B cell (primary cell): Measurements from ENCODE around the gene CPD. TPM values are rescaled to one million over a fixed set of nuclear protein-coding genes. Genes with fewer than 3 reads are reported as not detected.

ENCODE experiments used
- ATAC-seq: fragments of 200-7000 bp; cut with Tn5 transposase; one replicate; pipeline ENCODE4 v1.10.0; 2021; ENCODE audit warnings: low read depth, mild to moderate bottlenecking, moderate number of reproducible peaks, moderate library complexity
- CTCF ChIA-PET: fragments of 350-600 bp; sonication (Branson Sonifier 250); formaldehyde crosslinking; loops from one replicate; lab custom pipeline; 2021; ENCODE audit warnings: antibody characterized with exemption, inconsistent platforms; lab: Charles Lee
- POLR2A ChIA-PET: fragments of 350-600 bp; sonication (Branson Sonifier 250); formaldehyde crosslinking; loops from one replicate; lab custom pipeline; 2021; ENCODE audit warnings: antibody characterized with exemption; lab: Charles Lee
- DNase-seq: peaks from one replicate; pipeline ENCODE4 v3.0.0; 2013
- H2AFZ ChIP-seq: 2 replicates; pipeline ENCODE4 v1.6.1; 2012; ENCODE audit warnings: mild to moderate bottlenecking, low read depth, low read length; ENCODE audit not compliant: insufficient read depth, poor library complexity, severe bottlenecking
- H3K27ac ChIP-seq, 2 donors: 1 replicate in 1 of 2; 2 replicates in 1 of 2; pipeline ENCODE4 v1.5.1; 2012 to 2013; ENCODE audit warnings: low read length in 2 of 2, mild to moderate bottlenecking in 2 of 2, moderate library complexity in 1 of 2
- H3K27me3 ChIP-seq, 4 experiments: fragments of 200-600 bp in 1 of 4; sonication (generic) in 1 of 4; replicated peaks in 1 of 4; 1 replicate in 2 of 4; 2 replicates in 2 of 4; pipeline versions ENCODE4 v1.6.1 to v1.7.0; 2013 to 2016; ENCODE audit warnings: low read length in 3 of 4, mild to moderate bottlenecking in 2 of 4, mixed read lengths in 1 of 4, moderate library complexity in 1 of 4; ENCODE audit not compliant: insufficient read depth in 4 of 4, control insufficient read depth in 3 of 4; ENCODE audit errors: control extremely low read depth in 1 of 4
- H3K36me3 ChIP-seq, 2 experiments: replicated peaks in 1 of 2; 1 replicate in 1 of 2; 2 replicates in 1 of 2; pipeline versions ENCODE4 v1.6.1 to v1.7.1; 2013; ENCODE audit warnings: low read length in 1 of 2; ENCODE audit not compliant: insufficient read depth in 2 of 2, control insufficient read depth in 1 of 2; ENCODE audit errors: control extremely low read depth in 1 of 2, extremely low read depth in 1 of 2
- H3K4me1 ChIP-seq, 2 donors: fragments of 200-600 bp in 1 of 2; sonication (generic) in 1 of 2; 1 replicate in 1 of 2; 2 replicates in 1 of 2; pipeline versions ENCODE4 v1.5.1 to v1.6.1; 2013 to 2017; ENCODE audit warnings: low read length in 2 of 2; ENCODE audit not compliant: control insufficient read depth in 2 of 2, insufficient read depth in 2 of 2
- H3K4me2 ChIP-seq: replicated peaks from 2 replicates; pipeline ENCODE3; 2012; ENCODE audit warnings: mild to moderate bottlenecking, low read depth, low read length; ENCODE audit not compliant: poor library complexity, severe bottlenecking
- H3K4me3 ChIP-seq, 5 experiments: fragments of 200-600 bp in 1 of 5; sonication (generic) in 1 of 5; 1 replicate in 3 of 5; 2 replicates in 2 of 5; pipeline versions ENCODE4 v1.5.1 to v1.7.0; 2011 to 2016; ENCODE audit warnings: low read length in 4 of 5, mild to moderate bottlenecking in 4 of 5, low read depth in 2 of 5, control low read depth in 1 of 5, moderate library complexity in 1 of 5; ENCODE audit not compliant: insufficient read depth in 1 of 5; ENCODE audit errors: control extremely low read depth in 1 of 5, extremely low read depth in 1 of 5
- H3K79me2 ChIP-seq: fragments of 200-600 bp; sonication (generic); one replicate; pipeline ENCODE4 v1.6.0; 2016; ENCODE audit warnings: low read length; ENCODE audit not compliant: control insufficient read depth, insufficient read depth
- H3K9ac ChIP-seq: fragments of 200-600 bp; sonication (generic); 2 replicates; pipeline ENCODE4 v1.6.1; 2017; ENCODE audit warnings: mild to moderate bottlenecking, low read length, moderate library complexity
- H3K9me3 ChIP-seq, 3 donors: one replicate each; pipeline versions ENCODE4 v1.6.1 to v1.7.1; 2013; ENCODE audit warnings: low read length in 2 of 3; ENCODE audit not compliant: control insufficient read depth in 2 of 3, insufficient read depth in 1 of 3; ENCODE audit errors: control extremely low read depth in 1 of 3
- H4K20me1 ChIP-seq: 2 replicates; pipeline ENCODE4 v1.6.0; 2012; ENCODE audit warnings: mild to moderate bottlenecking, low read length; ENCODE audit not compliant: insufficient read depth, control insufficient read depth, poor library complexity, severe bottlenecking
- H3K27ac Mint-ChIP-seq: one replicate; pipeline ENCODE4 v1.8.0; 2021; ENCODE audit warnings: mixed read lengths
- H3K27me3 Mint-ChIP-seq: one replicate; pipeline ENCODE4 v1.8.0; 2021; ENCODE audit warnings: mixed read lengths
- H3K4me1 Mint-ChIP-seq: one replicate; pipeline ENCODE4 v1.8.0; 2021; ENCODE audit warnings: mixed read lengths
- H3K4me3 Mint-ChIP-seq: one replicate; pipeline ENCODE4 v1.8.0; 2021; ENCODE audit warnings: mixed read lengths
- H3K9me3 Mint-ChIP-seq: one replicate; pipeline ENCODE4 v1.8.0; 2022; ENCODE audit warnings: mixed read lengths; ENCODE audit not compliant: insufficient read depth
- CTCF ChIP-seq: fragments of 200-600 bp; IDR thresholded peaks from one replicate; pipeline ENCODE4 v1.8.0; 2022; ENCODE audit warnings: antibody characterized with exemption, mild to moderate bottlenecking
- EZH2 ChIP-seq: IDR thresholded peaks from 2 replicates; pipeline ENCODE4 v1.6.1; 2012; ENCODE audit warnings: borderline replicate concordance, low read depth, mild to moderate bottlenecking, moderate library complexity, low read length; ENCODE audit not compliant: insufficient read depth, poor library complexity, severe bottlenecking
- WGBS: methylation state at CpG from one replicate; pipeline ENCODE4 v1.1.5; 2013; ENCODE audit warnings: missing lambda C conversion rate; ENCODE audit not compliant: insufficient coverage; 5-methylcytosine and 5-hydroxymethylcytosine counted together
- intact Hi-C: fragments of 100-400 bp; cut with micrococcal nuclease; formaldehyde crosslinking; loops from one replicate; pipeline ENCODE4 v1.10.0; 2022
- polyA plus RNA-seq: library from polyadenylated mRNA; depleted of rRNA; stranded (reverse); fragments of >200 nt; gene quantifications from 2 replicates; pipeline ENCODE4 v1.2.3, GENCODE V29; 2012
- total RNA-seq, 2 donors: library from RNA; stranded (reverse); fragments of 120-200 nt in 1 of 2; gene quantifications; 1 replicate in 1 of 2; 2 replicates in 1 of 2; pipeline versions ENCODE4 v1.2.3 to v1.2.4, GENCODE V29; 2013 to 2022

CPD gene
- total and polyA plus RNA-seq, 2 donors (not counting 1 experiment from before 2014, with no cell fraction given): 1.5 to 15.6 TPM

- Histone ChIP-seq H3K4me2 (no peak overlapping the region), H3K9me3 (no peaks in the 10 kb centered on the region), H2AFZ (no peak overlapping the region), H3K36me3 (peaks cover 2 to 71% of the 10 kb centered on the region in 2 experiments), H3K79me2 (peaks cover 39% of the 10 kb centered on the region), H3K9ac (no peak overlapping the region), H3K27ac (no peak overlapping the region), H4K20me1 (peaks cover 14% of the 10 kb centered on the region), H3K4me1 (peaks cover 9 to 10% of the 10 kb centered on the region in 2 donors), H3K27me3 (no peaks in the 10 kb centered on the region), H3K4me3 (no peak overlapping the region)
- TF ChIP-seq EZH2: no peak
- no peak for TF ChIP-seq CTCF
- H3K27ac Mint-ChIP-seq: no peak overlapping the region
- intact Hi-C loops: no loop called here
- H3K27me3 Mint-ChIP-seq: no peaks in the 10 kb centered on the region
- DNase-seq (no peak), ATAC-seq (no peak)
- CTCF ChIA-PET: interaction anchor here (1.0 kb wide), 1 partner anchor 9 kb away, joined by 4 read pairs; no protein-coding TSS in a partner anchor
- H3K9me3 Mint-ChIP-seq: no peaks in the 10 kb centered on the region
- peaks cover 12% of the 10 kb centered on the region for H3K4me1 Mint-ChIP-seq
- POLR2A ChIA-PET: interaction anchor here (0.6 kb wide), 1 partner anchor 1367 kb away, joined by 4 read pairs; no protein-coding TSS in a partner anchor
- H3K4me3 Mint-ChIP-seq: no peak overlapping the region
- WGBS: no CpG with 5 or more reads among the region's 1 CpG
These were observed 104.4 kb downstream of the CPD start for GRCh38 chr17:30483159-30483558.

GRCh38 chr17:30493780-30494179 lies 115.1 kb downstream of the CPD start:
- no peak overlapping the region for H3K4me2 ChIP-seq
- no peak overlapping the region for H3K27ac ChIP-seq
- H3K9me3 Mint-ChIP-seq: no peaks in the 10 kb centered on the region
- no peaks in the 10 kb centered on the region for H3K9me3 ChIP-seq
- H4K20me1 ChIP-seq: no peaks in the 10 kb centered on the region
- peaks cover 14% of the 10 kb centered on the region for H3K79me2 ChIP-seq
- H3K4me3 ChIP-seq: no peak overlapping the region
- no peaks in the 10 kb centered on the region for H3K27me3 Mint-ChIP-seq
- intact Hi-C loops: no loop called here
- ChIA-PET CTCF (interaction anchor here (0.9 kb wide), 1 partner anchor 16 kb away, joined by 5 read pairs; no protein-coding TSS in a partner anchor), POLR2A (interaction anchor here (0.5 kb wide), 1 partner anchor 396 kb away, joined by 3 read pairs; no protein-coding TSS in a partner anchor)
- no peak overlapping the region for H3K4me3 Mint-ChIP-seq
- H3K9ac ChIP-seq: no peak overlapping the region
- no CpG with 5 or more reads among the region's 2 CpGs for WGBS
- no peak for TF ChIP-seq CTCF
- no peak for TF ChIP-seq EZH2
- H2AFZ ChIP-seq: no peak overlapping the region
- no peak overlapping the region for H3K27ac Mint-ChIP-seq
- no peaks in the 10 kb centered on the region for H3K4me1 ChIP-seq
- H3K27me3 ChIP-seq: no peaks in the 10 kb centered on the region
- H3K4me1 Mint-ChIP-seq: no peaks in the 10 kb centered on the region
- DNase-seq (no peak), ATAC-seq (no peak)
- H3K36me3 ChIP-seq: peaks cover 11 to 84% of the 10 kb centered on the region in 2 experiments
